HepG2 (cell line): ENCODE data around the gene TSPYL2. TPM values are rescaled to one million over a fixed set of nuclear protein-coding genes. Genes with fewer than 3 reads are reported as not detected.

Experiments
- ATAC-seq: fragments of 200-7000 bp; cut with Tn5 transposase; 3 replicates; pipeline ENCODE4 v1.9.1; 2020; ENCODE audit warnings: mild to moderate bottlenecking, moderate library complexity
- BruUV-seq: library from RNA; stranded (reverse); fragments of 400-500 nt; replicated peaks from 2 replicates; lab custom pipeline; 2021; lab: Mats Ljungman, UMichigan
- CTCF ChIA-PET: fragments of 300-600 bp; formaldehyde crosslinking; extraction: SDS; loops from one replicate; lab custom pipeline; 2021; ENCODE audit warnings: low total read pairs, inconsistent platforms, low intra/inter-chr PET ratio; lab: Yijun Ruan, JAX
- POLR2A ChIA-PET: fragments of 350-600 bp; sonication (Branson Sonifier 250); formaldehyde crosslinking; loops from one replicate; lab custom pipeline; 2020; ENCODE audit warnings: antibody characterized with exemption, inconsistent platforms; lab: Yijun Ruan, JAX
- DNase-seq: peaks from one replicate; pipeline ENCODE4 v3.0.0-alpha.2; 2015; ENCODE audit warnings: low spot score
- FAIRE-seq: peaks from 3 replicates; lab custom pipeline; 2011; peaks lifted over from hg19 to GRCh38; lab: Jason Lieb, UNC
- H2AFZ ChIP-seq: one replicate; pipeline ENCODE4 v1.6.1; 2011; ENCODE audit warnings: low read length, inconsistent platforms
- H3K27ac ChIP-seq: fragments of 300-600 bp; 3 replicates; pipeline ENCODE4 v1.8.0; 2011; ENCODE audit warnings: mixed run types, mild to moderate bottlenecking, mixed read lengths, low read length, inconsistent platforms; ENCODE audit not compliant: insufficient read depth; ENCODE audit errors: extremely low read length
- H3K27me3 ChIP-seq, 2 experiments: fragments of 200-600 bp in 1 of 2; 2 replicates in 1 of 2; 3 replicates in 1 of 2; pipeline versions ENCODE4 v1.6.0 to v1.8.0; 2011; ENCODE audit warnings: low read length in 2 of 2, mild to moderate bottlenecking in 2 of 2, moderate library complexity in 2 of 2, inconsistent platforms in 1 of 2; ENCODE audit not compliant: insufficient read depth in 2 of 2, control insufficient read depth in 1 of 2
- H3K36me3 ChIP-seq, 2 experiments: fragments of 200-600 bp in 1 of 2; replicated peaks in 1 of 2; 2 replicates in 1 of 2; 3 replicates in 1 of 2; pipeline versions ENCODE4 v1.5.1 to v1.8.0; 2011; ENCODE audit warnings: low read length in 2 of 2, inconsistent platforms in 1 of 2; ENCODE audit not compliant: insufficient read depth in 2 of 2, control insufficient read depth in 1 of 2
- H3K4me1 ChIP-seq: 2 replicates; pipeline ENCODE4 v1.5.1; 2012; ENCODE audit warnings: low read length, inconsistent platforms; ENCODE audit not compliant: insufficient read depth
- H3K4me2 ChIP-seq: 2 replicates; pipeline ENCODE4 v1.6.0; 2011; ENCODE audit warnings: low read depth, low read length, inconsistent platforms
- H3K4me3 ChIP-seq, 3 experiments: fragments of 200-600 bp in 1 of 3; sonication (generic), shearing (Covaris generic) in 1 of 3; replicated peaks in 1 of 3; 2 replicates each; pipeline ENCODE4 v1.5.1; 2011 to 2016; ENCODE audit warnings: low read length in 3 of 3, inconsistent platforms in 2 of 3, low read depth in 2 of 3, mild to moderate bottlenecking in 2 of 3, control low read depth in 1 of 3, mixed read lengths in 1 of 3; ENCODE audit not compliant: insufficient read depth in 1 of 3
- H3K79me2 ChIP-seq: one replicate; pipeline ENCODE4 v1.6.1; 2011; ENCODE audit warnings: low read length, inconsistent platforms; ENCODE audit not compliant: insufficient read depth
- H3K9ac ChIP-seq: 2 replicates; pipeline ENCODE4 v1.6.0; 2011; ENCODE audit warnings: mild to moderate bottlenecking, low read depth, low read length, inconsistent platforms; ENCODE audit not compliant: insufficient read depth
- H3K9me3 ChIP-seq: 2 replicates; pipeline ENCODE4 v1.5.1; 2012; ENCODE audit warnings: mild to moderate bottlenecking, low read length
- H4K20me1 ChIP-seq: 2 replicates; pipeline ENCODE4 v1.6.0; 2011; ENCODE audit warnings: inconsistent platforms, mild to moderate bottlenecking, low read length, moderate library complexity; ENCODE audit not compliant: insufficient read depth
- FOXM1 ChIP-seq: sonication (generic); formaldehyde crosslinking; IDR thresholded peaks from 2 replicates; pipeline ENCODE4 v1.5.0; 2020; ENCODE audit warnings: missing genetic modification reagents
- HCFC1 ChIP-seq: fragments of 150-350 bp; IDR thresholded peaks from 2 replicates; pipeline ENCODE4 v1.6.1; 2014; ENCODE audit warnings: low read depth, low read length
- HNRNPH1 ChIP-seq: fragments of 200-400 bp; formaldehyde crosslinking; optimal IDR thresholded peaks from 2 replicates; pipeline ENCODE3; 2017; ENCODE audit warnings: mild to moderate bottlenecking, low read depth, low read length
- PHF5A ChIP-seq: IDR thresholded peaks from one replicate; pipeline ENCODE4 v1.6.1; 2018; ENCODE audit warnings: low read depth, missing genetic modification reagents; ENCODE audit not compliant: unreplicated experiment
- ZFP36L1 ChIP-seq: sonication (generic); formaldehyde crosslinking; IDR thresholded peaks from 2 replicates; pipeline ENCODE4 v1.8.0; 2022; ENCODE audit warnings: mild to moderate bottlenecking, missing genetic modification reagents, moderate library complexity
- ZNF512B ChIP-seq: sonication (generic); formaldehyde crosslinking; IDR thresholded peaks from 2 replicates; pipeline ENCODE4 v1.5.1; 2020; ENCODE audit warnings: missing genetic modification reagents, mild to moderate bottlenecking, borderline replicate concordance
- ZNF547 ChIP-seq: sonication (generic); formaldehyde crosslinking; IDR thresholded peaks from 2 replicates; pipeline ENCODE4 v1.5.1; 2020; ENCODE audit warnings: mild to moderate bottlenecking, missing genetic modification reagents
- ZNF589 ChIP-seq: sonication (generic); formaldehyde crosslinking; conservative IDR thresholded peaks from 2 replicates; pipeline ENCODE4 v1.8.0; 2022; ENCODE audit warnings: mild to moderate bottlenecking, moderate library complexity, missing genetic modification reagents
- ZNF776 ChIP-seq: sonication (generic); formaldehyde crosslinking; IDR thresholded peaks from 2 replicates; pipeline ENCODE4 v1.4.0; 2020; ENCODE audit warnings: mild to moderate bottlenecking, missing genetic modification reagents
- WGBS: methylation state at CpG from one replicate; pipeline ENCODE4 v1.1.6; 2017; ENCODE audit warnings: low lambda C conversion rate; 5-methylcytosine and 5-hydroxymethylcytosine counted together
- in situ Hi-C: cut with HindIII; loops from 2 replicates; pipeline ENCODE4 v1.10.0; 2017; ENCODE audit warnings: low pct_unique_long_range_greater_than_20kb; ENCODE audit not compliant: extremely low pct_ligation_motif_present
- intact Hi-C: fragments of 100-400 bp; cut with micrococcal nuclease; formaldehyde crosslinking; loops from one replicate; pipeline ENCODE4 v1.10.0; 2022; ENCODE audit not compliant: unreplicated experiment
- polyA plus RNA-seq, 8 experiments: library from polyadenylated mRNA; depleted of rRNA in 3 of 8; stranded (reverse) in 7 of 8; unstranded in 1 of 8; fragments of >200 nt; fragmentation: Illumina TruSeq in 4 of 8; extraction: Trizol in 4 of 8; gene quantifications; 2 replicates each; pipeline versions ENCODE4 v1.2.1 to v1.2.3, GENCODE V29; 2011 to 2016; ENCODE audit warnings: low read depth in 4 of 8, missing spikeins in 1 of 8, mixed read lengths in 1 of 8; ENCODE audit not compliant: insufficient read depth in 1 of 8
- total RNA-seq, 5 experiments: library from RNA; depleted of rRNA; stranded (reverse); fragments of >200 nt; fragmentation: Illumina TruSeq; extraction: Trizol; gene quantifications; 2 replicates each; pipeline ENCODE4 v1.2.3, GENCODE V29; 2016; ENCODE audit warnings: low read depth in 1 of 5
- TF ChIP-seq, protein P1 (sequence below): sonication (generic); formaldehyde crosslinking; IDR thresholded peaks from 2 replicates; pipeline ENCODE4 v1.8.1; 2023; ENCODE audit warnings: missing genetic modification reagents, inconsistent platforms, borderline replicate concordance
- TF ChIP-seq, protein P2 (sequence below): sonication (generic); formaldehyde crosslinking; IDR thresholded peaks from 2 replicates; pipeline ENCODE4 v1.4.0; 2020; ENCODE audit warnings: missing genetic modification reagents, borderline replicate concordance

The TSPYL2 gene
- total and polyA plus RNA-seq, 2 of the 13 experiments (the other 11 are each of a cell fraction or from before 2014, with no cell fraction given), result 10.1 to 15.5 TPM

DNA sequence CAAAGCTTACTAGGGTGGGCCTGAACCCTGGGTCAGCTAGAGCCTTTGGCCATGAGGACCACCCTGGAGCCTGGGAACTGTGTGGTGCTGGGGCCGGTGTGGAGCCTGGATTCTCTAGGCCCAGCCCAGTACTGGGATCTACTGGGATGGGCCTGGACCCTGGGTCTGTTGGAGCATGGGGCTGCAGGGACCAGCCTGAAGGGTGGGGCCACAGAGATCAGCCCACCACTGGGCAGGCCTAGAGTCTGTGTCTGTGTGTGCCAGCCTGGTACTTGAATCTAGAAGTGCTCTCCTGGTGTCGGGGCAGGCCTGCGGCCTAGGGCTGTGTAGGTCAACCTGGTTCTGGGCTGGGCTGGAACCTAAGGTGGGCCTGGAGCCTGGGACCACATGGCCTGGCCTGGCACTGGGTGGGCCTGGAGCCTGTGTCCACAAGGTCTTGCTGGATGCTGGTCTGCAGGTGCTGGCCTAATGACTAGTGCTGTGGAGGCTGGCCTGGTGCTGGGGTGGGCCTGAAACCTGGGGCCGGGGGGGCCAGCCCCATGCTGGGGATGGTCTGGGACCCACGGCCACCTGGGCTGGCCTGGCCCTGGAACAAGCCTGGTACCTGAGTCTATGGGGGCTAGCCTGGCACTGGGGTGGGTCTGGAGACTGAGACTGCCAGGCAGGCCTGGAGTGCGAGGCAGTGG, 32.8 kb downstream of the TSPYL2 start (continued):
- TF ChIP-seq HCFC1 (no peak), ZFP36L1 (CRISPR knock-in tag) (no peak)
- TF ChIP-seq, protein P1, sequence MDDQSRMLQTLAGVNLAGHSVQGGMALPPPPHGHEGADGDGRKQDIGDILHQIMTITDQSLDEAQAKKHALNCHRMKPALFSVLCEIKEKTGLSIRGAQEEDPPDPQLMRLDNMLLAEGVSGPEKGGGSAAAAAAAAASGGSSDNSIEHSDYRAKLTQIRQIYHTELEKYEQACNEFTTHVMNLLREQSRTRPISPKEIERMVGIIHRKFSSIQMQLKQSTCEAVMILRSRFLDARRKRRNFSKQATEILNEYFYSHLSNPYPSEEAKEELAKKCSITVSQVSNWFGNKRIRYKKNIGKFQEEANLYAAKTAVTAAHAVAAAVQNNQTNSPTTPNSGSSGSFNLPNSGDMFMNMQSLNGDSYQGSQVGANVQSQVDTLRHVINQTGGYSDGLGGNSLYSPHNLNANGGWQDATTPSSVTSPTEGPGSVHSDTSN (CRISPR knock-in tag), result no peak

GRCh38 chrX:53115550-53115874, 33.3 kb downstream of the TSPYL2 start:
- in situ Hi-C loops, result no loop called here
- TF ChIP-seq, protein P2, sequence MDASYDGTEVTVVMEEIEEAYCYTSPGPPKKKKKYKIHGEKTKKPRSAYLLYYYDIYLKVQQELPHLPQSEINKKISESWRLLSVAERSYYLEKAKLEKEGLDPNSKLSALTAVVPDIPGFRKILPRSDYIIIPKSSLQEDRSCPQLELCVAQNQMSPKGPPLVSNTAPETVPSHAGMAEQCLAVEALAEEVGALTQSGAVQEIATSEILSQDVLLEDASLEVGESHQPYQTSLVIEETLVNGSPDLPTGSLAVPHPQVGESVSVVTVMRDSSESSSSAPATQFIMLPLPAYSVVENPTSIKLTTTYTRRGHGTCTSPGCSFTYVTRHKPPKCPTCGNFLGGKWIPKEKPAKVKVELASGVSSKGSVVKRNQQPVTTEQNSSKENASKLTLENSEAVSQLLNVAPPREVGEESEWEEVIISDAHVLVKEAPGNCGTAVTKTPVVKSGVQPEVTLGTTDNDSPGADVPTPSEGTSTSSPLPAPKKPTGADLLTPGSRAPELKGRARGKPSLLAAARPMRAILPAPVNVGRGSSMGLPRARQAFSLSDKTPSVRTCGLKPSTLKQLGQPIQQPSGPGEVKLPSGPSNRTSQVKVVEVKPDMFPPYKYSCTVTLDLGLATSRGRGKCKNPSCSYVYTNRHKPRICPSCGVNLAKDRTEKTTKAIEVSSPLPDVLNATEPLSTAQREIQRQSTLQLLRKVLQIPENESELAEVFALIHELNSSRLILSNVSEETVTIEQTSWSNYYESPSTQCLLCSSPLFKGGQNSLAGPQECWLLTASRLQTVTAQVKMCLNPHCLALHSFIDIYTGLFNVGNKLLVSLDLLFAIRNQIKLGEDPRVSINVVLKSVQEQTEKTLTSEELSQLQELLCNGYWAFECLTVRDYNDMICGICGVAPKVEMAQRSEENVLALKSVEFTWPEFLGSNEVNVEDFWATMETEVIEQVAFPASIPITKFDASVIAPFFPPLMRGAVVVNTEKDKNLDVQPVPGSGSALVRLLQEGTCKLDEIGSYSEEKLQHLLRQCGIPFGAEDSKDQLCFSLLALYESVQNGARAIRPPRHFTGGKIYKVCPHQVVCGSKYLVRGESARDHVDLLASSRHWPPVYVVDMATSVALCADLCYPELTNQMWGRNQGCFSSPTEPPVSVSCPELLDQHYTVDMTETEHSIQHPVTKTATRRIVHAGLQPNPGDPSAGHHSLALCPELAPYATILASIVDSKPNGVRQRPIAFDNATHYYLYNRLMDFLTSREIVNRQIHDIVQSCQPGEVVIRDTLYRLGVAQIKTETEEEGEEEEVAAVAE (CRISPR knock-in tag), result no peak
- TF ChIP-seq PHF5A (CRISPR knock-in tag) (no peak), ZNF589 (CRISPR knock-in tag) (no peak), FOXM1 (no peak), ZNF547 (no peak), HNRNPH1 (no peak), ZNF512B (CRISPR knock-in tag) (no peak), ZNF776 (CRISPR knock-in tag) (no peak)

More at GRCh38 chrX:53115550-53115874, 33.3 kb downstream of the TSPYL2 start:
- WGBS, result 95% methylated on average over 1 of the region's 2 CpGs
- H3K4me2 ChIP-seq, result no peak overlapping the region
- BruUV-seq, result no TSS peak
- no peaks in the 10 kb centered on the region for H3K4me1 ChIP-seq
- H3K9ac ChIP-seq, result no peak overlapping the region
- no peak for ATAC-seq
- no peak for FAIRE-seq
- H3K36me3 ChIP-seq, result no peaks in the 10 kb centered on the region
- H3K9me3 ChIP-seq, result no peaks in the 10 kb centered on the region
- H2AFZ ChIP-seq, result no peak overlapping the region
- peaks cover 3% of the 10 kb centered on the region for H3K79me2 ChIP-seq
- POLR2A ChIA-PET, result no interaction called here
- no peak overlapping the region for H3K4me3 ChIP-seq
- H3K27me3 ChIP-seq, result no peaks in the 10 kb centered on the region
- no peak for DNase-seq
- intact Hi-C loops, result no loop called here
- no peak overlapping the region for H3K27ac ChIP-seq
- CTCF ChIA-PET, result no interaction called here
- H4K20me1 ChIP-seq, result no peaks in the 10 kb centered on the region
